Adipocyte (in vitro differentiated cells): ENCODE data around the gene SERPING1.

Experiments
- DNase-seq: peaks from one replicate; pipeline ENCODE4 v3.0.0-alpha.2; 2015; ENCODE audit warnings: low read depth
- H3K27me3 ChIP-seq: replicated peaks from 2 replicates; pipeline ENCODE4 v1.7.0; 2013; ENCODE audit warnings: mild to moderate bottlenecking, low read length, moderate library complexity; ENCODE audit not compliant: control insufficient read depth, insufficient read depth
- H3K36me3 ChIP-seq: 2 replicates; pipeline ENCODE4 v1.7.0; 2013; ENCODE audit warnings: low read length, mild to moderate bottlenecking, moderate library complexity; ENCODE audit not compliant: control insufficient read depth, insufficient read depth, severe bottlenecking
- H3K4me1 ChIP-seq: 2 replicates; pipeline ENCODE4 v1.7.0; 2013; ENCODE audit warnings: mild to moderate bottlenecking, low read length, moderate library complexity; ENCODE audit not compliant: control insufficient read depth, insufficient read depth
- H3K4me3 ChIP-seq: 2 replicates; pipeline ENCODE4 v1.7.0; 2013; ENCODE audit warnings: mild to moderate bottlenecking, low read length, moderate library complexity
- H3K9ac ChIP-seq: 2 replicates; pipeline ENCODE4 v1.7.0; 2013; ENCODE audit warnings: mild to moderate bottlenecking, low read length, moderate library complexity
- H3K9me3 ChIP-seq: 2 replicates; pipeline ENCODE4 v1.7.0; 2013; ENCODE audit warnings: mild to moderate bottlenecking, low read length, moderate library complexity; ENCODE audit not compliant: control insufficient read depth

SERPING1 gene

DNA sequence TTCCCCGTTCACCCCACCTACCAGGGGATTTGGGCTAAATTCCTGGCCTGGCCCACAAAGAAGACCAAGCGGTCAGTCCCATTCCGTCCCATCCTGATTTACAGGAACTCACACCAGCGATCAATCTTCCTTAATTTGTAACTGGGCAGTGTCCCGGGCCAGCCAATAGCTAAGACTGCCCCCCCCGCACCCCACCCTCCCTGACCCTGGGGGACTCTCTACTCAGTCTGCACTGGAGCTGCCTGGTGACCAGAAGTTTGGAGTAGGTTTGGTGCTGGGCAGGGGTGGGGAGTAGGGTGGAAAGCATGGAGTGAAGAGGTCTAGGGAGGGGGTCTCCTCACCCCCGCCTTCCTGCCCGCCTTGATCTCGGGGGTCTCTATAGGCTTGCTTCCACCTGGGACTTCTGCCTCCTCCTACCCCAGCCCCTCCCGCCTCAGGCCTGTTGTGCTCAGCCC, at the start of gene SERPING1:
TSS of gene SERPING1 (plus strand) at position 225 of the 455 bp plus-strand sequence. CDS start 586 bp downstream, outside the sequence.
- Histone ChIP-seq H3K4me3 (peak within 1 kb of the TSS; percentile 88), H3K36me3 (peaks cover 14% of the 10 kb centered on the region), H3K9me3 (no peaks in the 10 kb centered on the region), H3K9ac (peak within 1 kb of the TSS; percentile 82), H3K4me1 (peaks cover 24% of the 10 kb centered on the region), H3K27me3 (no peaks in the 10 kb centered on the region)
- DNase-seq: peak; percentile 9

DNA sequence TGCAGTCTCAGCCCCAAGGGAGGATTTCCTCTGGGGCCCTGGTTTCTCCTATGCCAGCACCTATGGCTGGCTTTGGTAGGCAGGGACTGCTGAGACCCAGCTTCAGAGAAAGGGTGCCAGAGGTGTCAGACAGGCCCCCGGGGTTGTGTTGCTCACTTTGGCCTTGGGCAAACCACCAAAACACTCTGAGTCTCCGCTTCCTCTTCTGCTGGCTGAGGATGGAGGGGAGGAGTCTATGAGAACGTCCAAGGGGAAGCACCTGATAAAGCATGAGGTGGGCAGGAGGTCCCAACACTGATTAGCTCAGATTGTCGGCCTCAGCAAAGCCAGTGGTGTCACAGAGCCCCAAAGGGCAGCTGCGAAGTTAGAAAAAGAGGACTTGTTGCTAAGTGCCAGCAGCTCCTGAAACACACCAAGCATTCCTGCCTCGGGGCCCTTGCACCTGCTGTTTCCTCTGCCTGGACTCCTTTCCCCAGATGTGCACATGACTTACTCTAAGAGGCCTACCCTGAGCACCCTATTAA, 49.6 kb upstream of the SERPING1 start:
- H3K9me3 ChIP-seq: no peaks in the 10 kb centered on the region
- no peak overlapping the region for H3K4me3 ChIP-seq
- H3K36me3 ChIP-seq: peaks cover 39% of the 10 kb centered on the region
- H3K4me1 ChIP-seq: peaks cover 7% of the 10 kb centered on the region
- H3K27me3 ChIP-seq: no peaks in the 10 kb centered on the region
- no peak for DNase-seq
- no peak overlapping the region for H3K9ac ChIP-seq

- H3K4me3 ChIP-seq: no peak overlapping the region
- peaks cover 7% of the 10 kb centered on the region for H3K4me1 ChIP-seq
- no peaks in the 10 kb centered on the region for H3K27me3 ChIP-seq
- no peak for DNase-seq
- peaks cover 59% of the 10 kb centered on the region for H3K36me3 ChIP-seq
- no peak overlapping the region for H3K9ac ChIP-seq
- H3K9me3 ChIP-seq: no peaks in the 10 kb centered on the region
Observed at GRCh38 chr11:57549983-57550382, 47.5 kb upstream of the SERPING1 start.

DNA sequence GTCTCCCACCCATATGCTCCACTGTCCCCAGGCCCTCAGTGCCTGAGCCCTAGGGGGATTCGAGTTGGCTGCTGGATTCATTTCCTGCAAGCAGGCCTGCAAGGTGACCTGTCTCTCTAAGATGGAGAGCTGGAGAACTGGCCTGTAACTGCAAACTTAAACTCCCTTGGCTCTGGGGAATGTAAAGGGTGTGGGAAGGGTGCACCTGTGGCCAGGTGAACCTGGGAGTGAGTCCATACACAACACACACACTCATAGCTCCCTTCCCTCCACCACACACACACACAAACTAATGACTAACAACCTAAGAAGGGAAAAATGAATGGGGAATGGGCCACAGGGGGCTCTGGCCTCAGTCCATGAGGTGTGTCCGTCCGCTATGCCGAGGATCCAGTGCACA, 45.5 kb upstream of the SERPING1 start:
- H3K4me3 ChIP-seq: no peak overlapping the region
- H3K27me3 ChIP-seq: no peaks in the 10 kb centered on the region
- H3K4me1 ChIP-seq: peaks cover 7% of the 10 kb centered on the region
- H3K9ac ChIP-seq: no peak overlapping the region
- DNase-seq: no peak
- H3K9me3 ChIP-seq: no peaks in the 10 kb centered on the region
- peaks cover 78% of the 10 kb centered on the region for H3K36me3 ChIP-seq

DNA sequence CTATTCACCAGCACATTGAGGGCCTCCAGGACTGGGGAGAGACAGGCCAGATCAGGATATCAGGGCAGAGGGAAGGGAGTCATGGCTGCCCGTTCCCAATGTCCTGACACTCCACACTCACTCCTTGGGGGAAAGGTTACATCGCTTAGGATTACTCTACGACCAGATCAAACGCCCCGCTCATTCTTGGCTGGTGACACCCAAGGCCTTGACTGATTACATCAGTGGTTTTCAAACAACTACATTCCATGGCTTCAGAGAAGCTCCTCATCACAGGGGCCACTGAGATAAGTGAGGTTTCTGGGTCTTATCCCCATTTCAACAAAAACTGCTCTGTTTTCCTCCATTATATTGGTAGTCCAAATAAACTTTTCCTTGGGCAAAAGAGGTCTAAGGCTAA, 45.0 kb upstream of the SERPING1 start:
- Histone ChIP-seq H3K9ac (no peak overlapping the region), H3K4me1 (peaks cover 3% of the 10 kb centered on the region), H3K36me3 (peaks cover 83% of the 10 kb centered on the region), H3K4me3 (no peak overlapping the region), H3K27me3 (no peaks in the 10 kb centered on the region), H3K9me3 (no peaks in the 10 kb centered on the region)
- DNase-seq: no peak

DNA sequence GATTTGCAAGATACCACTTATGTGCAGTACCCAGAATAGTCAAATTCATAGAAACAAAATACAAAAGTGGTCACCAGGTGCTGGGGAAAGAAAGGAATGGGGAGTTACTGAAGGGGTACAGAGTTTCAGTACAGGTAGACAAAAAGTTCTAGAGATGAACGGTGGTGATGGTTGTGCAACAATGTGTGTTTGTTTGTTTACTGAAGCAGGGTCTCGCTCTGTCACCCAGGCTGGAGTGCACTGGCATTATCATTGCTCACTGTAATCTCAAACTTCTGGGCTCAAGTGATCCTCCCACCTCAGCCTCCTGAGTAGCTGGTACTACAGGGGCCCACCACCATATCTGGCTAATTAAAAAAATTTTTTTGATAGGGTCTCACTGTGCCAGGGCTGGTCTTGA, 42.1 kb upstream of the SERPING1 start:
- H3K4me1 ChIP-seq: no peaks in the 10 kb centered on the region
- peaks cover 94% of the 10 kb centered on the region for H3K36me3 ChIP-seq
- no peak overlapping the region for H3K4me3 ChIP-seq
- H3K9me3 ChIP-seq: no peaks in the 10 kb centered on the region
- no peak for DNase-seq
- no peak overlapping the region for H3K9ac ChIP-seq
- H3K27me3 ChIP-seq: no peaks in the 10 kb centered on the region

DNA sequence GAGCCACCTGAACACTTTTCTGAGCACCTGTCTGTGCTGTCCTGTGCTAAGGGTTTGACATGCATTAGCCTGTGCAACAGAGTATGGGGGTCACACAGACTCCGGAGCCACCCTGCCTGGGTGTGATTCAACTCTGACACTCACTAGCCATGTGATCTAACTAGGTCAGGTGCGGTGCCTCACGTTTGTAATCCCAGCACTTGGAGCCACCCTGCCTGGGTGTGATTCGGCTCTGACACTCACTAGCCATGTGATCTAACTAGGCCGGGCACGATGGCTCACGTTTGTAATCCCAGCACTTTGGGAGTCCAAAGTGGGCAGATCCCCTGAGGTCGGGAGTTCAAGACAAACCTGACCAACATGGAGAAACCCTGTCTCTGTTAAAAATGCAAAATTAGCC, 41.4 kb upstream of the SERPING1 start:
- no peaks in the 10 kb centered on the region for H3K9me3 ChIP-seq
- no peak for DNase-seq
- H3K9ac ChIP-seq: no peak overlapping the region
- no peaks in the 10 kb centered on the region for H3K27me3 ChIP-seq
- H3K4me1 ChIP-seq: no peaks in the 10 kb centered on the region
- no peak overlapping the region for H3K4me3 ChIP-seq
- H3K36me3 ChIP-seq: peaks cover 88% of the 10 kb centered on the region

DNA sequence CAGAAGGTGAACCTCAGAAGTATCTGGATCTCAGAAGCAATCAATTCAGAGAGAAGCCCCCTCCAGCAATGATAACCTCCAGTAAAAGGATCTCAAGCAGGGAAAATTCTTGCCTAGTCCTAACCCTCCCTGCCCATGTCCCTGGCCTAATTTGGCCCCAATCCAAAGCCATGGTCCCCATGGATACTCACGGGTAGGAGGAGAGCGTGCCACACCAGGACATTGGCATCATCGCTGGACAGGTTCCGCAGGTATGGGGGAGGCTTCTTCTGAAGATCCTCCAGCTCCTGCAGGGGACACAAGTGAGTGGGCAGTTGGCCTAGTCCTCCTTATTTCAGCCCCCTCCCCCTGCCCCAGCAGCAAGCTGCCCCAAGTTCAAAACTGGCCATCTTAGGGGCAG, 37.3 kb upstream of the SERPING1 start:
- Histone ChIP-seq H3K36me3 (peaks cover 50% of the 10 kb centered on the region), H3K4me3 (no peak overlapping the region), H3K4me1 (no peaks in the 10 kb centered on the region), H3K9me3 (no peaks in the 10 kb centered on the region), H3K27me3 (no peaks in the 10 kb centered on the region), H3K9ac (no peak overlapping the region)
- no peak for DNase-seq

DNA sequence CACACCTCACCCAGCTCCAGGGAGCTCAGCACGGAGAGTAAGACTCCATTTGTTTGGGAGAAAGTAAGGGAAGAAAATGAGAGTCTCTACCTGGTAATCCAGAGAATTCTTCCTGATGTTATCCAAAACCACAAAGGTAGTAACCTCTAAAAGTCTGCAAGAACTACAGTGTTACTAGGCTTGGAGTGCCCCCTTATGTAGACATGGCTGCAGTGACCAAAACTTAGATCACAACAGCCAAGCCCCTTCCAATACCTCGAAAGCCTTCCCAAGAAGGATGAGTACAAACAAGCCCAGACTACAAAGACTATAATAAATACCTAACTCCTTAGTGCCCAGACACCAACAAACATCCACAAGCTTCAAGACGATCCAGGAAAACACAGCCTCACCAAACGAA, 34.9 kb upstream of the SERPING1 start:
- H3K4me3 ChIP-seq: no peak overlapping the region
- peaks cover 26% of the 10 kb centered on the region for H3K36me3 ChIP-seq
- no peaks in the 10 kb centered on the region for H3K9me3 ChIP-seq
- H3K27me3 ChIP-seq: no peaks in the 10 kb centered on the region
- peaks cover 11% of the 10 kb centered on the region for H3K4me1 ChIP-seq
- no peak for DNase-seq
- H3K9ac ChIP-seq: no peak overlapping the region

- Histone ChIP-seq H3K4me1 (peaks cover 27% of the 10 kb centered on the region), H3K4me3 (peak overlapping the region; percentile 96), H3K27me3 (no peaks in the 10 kb centered on the region), H3K36me3 (no peaks in the 10 kb centered on the region), H3K9ac (peak overlapping the region; percentile 94), H3K9me3 (no peaks in the 10 kb centered on the region)
- DNase-seq: peak; percentile 79
Observed at GRCh38 chr11:57566005-57566904, 31.2 kb upstream of the SERPING1 start.

DNA sequence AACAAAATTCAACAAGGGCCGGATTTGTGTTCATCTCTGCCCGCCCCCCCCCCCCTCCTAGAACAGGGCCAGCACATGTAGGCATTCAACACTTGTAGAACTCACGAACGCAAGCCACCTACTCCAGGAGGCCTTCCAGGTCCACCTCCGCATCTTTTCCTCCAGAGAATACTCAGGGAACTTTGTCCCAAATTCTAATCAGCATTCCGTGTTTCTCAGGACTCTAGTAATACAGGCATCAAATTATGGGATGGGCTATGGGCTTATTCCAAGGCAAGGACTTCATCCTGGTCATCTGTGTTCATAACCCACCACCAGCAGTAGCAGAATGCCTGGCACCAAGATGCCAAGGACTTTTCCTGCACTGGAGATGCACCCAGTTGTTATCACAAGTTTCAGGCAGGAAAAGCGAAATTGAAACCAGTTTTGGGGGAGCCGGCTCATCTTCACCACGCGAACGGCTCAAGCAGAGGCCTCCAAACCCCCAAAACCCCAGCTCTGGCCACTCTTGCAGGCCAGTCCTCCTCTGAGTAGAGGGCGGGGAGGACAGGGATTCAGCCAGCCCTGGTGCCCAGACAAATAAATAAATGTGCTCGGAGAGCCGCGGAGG, 30.5 kb upstream of the SERPING1 start:
- Histone ChIP-seq H3K4me1 (peaks cover 27% of the 10 kb centered on the region), H3K9me3 (no peaks in the 10 kb centered on the region), H3K9ac (peak overlapping the region; percentile 94), H3K27me3 (no peaks in the 10 kb centered on the region), H3K4me3 (peak overlapping the region; percentile 96), H3K36me3 (no peaks in the 10 kb centered on the region)
- peak; percentile 53 for DNase-seq
